Muscle of leg (tissue), 11 donors: ENCODE results near the gene MPO. TPM values are rescaled to one million over a fixed set of nuclear protein-coding genes. Genes with fewer than 3 reads are reported as not detected.

Experiments
- DNase-seq: peaks from one replicate; pipeline ENCODE4 v3.0.0; 2013
- H3K27ac ChIP-seq: one replicate; pipeline ENCODE4 v1.5.1; 2013; ENCODE audit warnings: mild to moderate bottlenecking, low read length, control low read depth
- H3K27me3 ChIP-seq: one replicate; pipeline ENCODE4 v1.6.1; 2013; ENCODE audit warnings: low read length; ENCODE audit not compliant: control insufficient read depth, insufficient read depth
- H3K36me3 ChIP-seq: one replicate; pipeline ENCODE4 v1.6.1; 2013; ENCODE audit warnings: low read length; ENCODE audit not compliant: control insufficient read depth, insufficient read depth
- H3K4me1 ChIP-seq: one replicate; pipeline ENCODE4 v1.6.1; 2013; ENCODE audit warnings: low read length; ENCODE audit not compliant: control insufficient read depth, insufficient read depth
- H3K4me3 ChIP-seq: one replicate; pipeline ENCODE4 v1.5.1; 2013; ENCODE audit warnings: low read length, control low read depth
- H3K9me3 ChIP-seq: replicated peaks from 2 replicates; pipeline ENCODE4 v1.6.1; 2013; ENCODE audit warnings: low read depth, low read length; ENCODE audit not compliant: control insufficient read depth
- WGBS: methylation state at CpG from one replicate; pipeline ENCODE4 v1.1.5; 2013; ENCODE audit warnings: missing lambda C conversion rate; ENCODE audit not compliant: insufficient coverage; 5-methylcytosine and 5-hydroxymethylcytosine counted together
- polyA plus RNA-seq, 8 donors: library from polyadenylated mRNA; unstranded; fragments of 120-200 nt; gene quantifications; one replicate each; pipeline versions ENCODE4 v1.2.1 to v1.2.3, GENCODE V29; 2013; ENCODE audit warnings: inconsistent platforms in 1 of 8, low replicate concordance in 1 of 8; ENCODE audit not compliant: insufficient read length in 8 of 8, insufficient read depth in 1 of 8
- total RNA-seq: library from RNA; stranded (reverse); fragments of 120-200 nt; gene quantifications from one replicate; pipeline ENCODE4 v1.2.4, GENCODE V29; 2013

Gene MPO
- total and polyA plus RNA-seq, 9 donors: 2.3 to 20.0 (median 10.8) TPM

DNA sequence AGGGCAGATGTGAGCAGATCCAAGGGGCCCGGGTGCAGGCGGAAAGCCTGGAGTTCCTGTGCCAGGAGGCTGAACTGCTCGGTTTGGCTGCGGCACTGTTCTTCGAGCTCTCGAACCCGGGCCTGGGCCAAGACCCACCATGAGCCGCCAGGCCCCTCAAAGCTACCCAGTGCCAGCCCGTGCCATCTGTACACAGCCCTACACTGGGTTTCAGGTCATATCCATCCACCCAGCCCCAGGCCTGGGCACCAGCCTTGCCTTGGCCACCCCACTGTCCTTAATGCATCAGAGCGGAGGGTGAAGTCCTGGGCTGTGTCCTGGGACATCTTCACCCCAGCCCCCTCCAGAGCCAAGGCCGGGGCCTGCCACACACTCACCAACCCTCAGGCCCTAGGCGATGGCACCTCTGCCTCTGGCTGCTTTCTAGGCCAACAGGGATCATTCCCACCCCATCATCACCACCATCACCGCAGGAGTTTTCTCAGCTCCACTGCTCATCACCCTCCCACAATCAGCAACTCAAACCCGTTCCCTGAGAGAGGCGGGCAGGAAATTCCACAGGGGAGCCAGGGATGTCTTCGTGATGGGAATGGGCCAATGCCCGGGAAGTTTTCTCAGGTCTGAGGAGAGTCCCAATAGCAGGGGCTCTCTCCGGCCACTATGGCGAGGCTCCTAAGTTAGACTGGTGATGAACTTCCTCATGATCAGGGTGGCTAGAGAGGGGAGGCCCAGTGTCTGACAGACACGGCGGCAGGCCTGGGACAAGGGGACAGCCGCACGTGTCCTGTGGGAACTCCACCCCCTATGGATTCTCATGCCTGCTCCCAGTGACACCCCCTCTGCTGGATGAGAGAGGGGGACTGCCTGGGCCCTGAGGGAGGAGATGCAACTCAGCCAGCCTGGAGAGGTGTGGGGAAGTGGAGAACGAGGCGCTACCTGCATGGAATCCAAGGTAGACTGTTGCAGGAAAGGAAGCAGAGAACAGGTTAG is 38.7 kb upstream of the MPO start:
- DNase-seq: no peak

DNA sequence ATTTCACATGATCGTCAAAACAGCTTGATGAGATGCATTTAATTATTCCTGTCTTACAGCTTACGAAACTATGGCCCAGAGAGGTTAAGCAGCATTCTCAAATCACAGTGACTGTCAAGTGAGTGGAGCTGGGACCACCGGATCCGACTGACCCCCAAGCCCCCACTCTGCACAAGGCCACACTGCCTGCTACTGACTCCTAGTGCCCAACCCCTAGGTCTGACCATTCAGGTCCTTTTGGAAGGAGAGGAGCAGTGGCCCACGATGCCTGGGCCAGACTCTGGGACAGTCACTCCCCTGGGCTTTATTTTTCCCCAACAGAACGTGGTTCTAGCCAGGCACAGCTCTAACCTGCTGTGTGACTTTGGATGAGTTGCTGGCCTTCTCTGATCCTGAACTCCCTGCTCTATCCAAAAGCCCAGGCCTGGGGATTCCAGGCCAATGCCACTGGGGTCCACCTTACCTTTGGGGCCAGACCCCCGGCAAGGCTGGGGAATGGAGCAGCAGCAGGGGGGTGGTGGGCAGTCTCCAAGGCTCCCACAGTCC is 38.0 kb upstream of the MPO start:
- no peaks in the 10 kb centered on the region for H3K9me3 ChIP-seq
- no peaks in the 10 kb centered on the region for H3K36me3 ChIP-seq
- H3K4me3 ChIP-seq: no peak overlapping the region
- H3K27me3 ChIP-seq: peaks cover 10% of the 10 kb centered on the region
- H3K4me1 ChIP-seq: no peaks in the 10 kb centered on the region
- no peak overlapping the region for H3K27ac ChIP-seq
- no peak for DNase-seq
- 76% methylated on average over 6 of the region's 7 CpGs for WGBS

More for the DNA sequence above, 38.7 kb upstream of the MPO start:
- no peak overlapping the region for H3K4me3 ChIP-seq
- H3K27me3 ChIP-seq: peaks cover 17% of the 10 kb centered on the region
- no peak overlapping the region for H3K27ac ChIP-seq
- H3K9me3 ChIP-seq: no peaks in the 10 kb centered on the region
- peaks cover 5% of the 10 kb centered on the region for H3K4me1 ChIP-seq
- 90% methylated on average over 17 of the region's 25 CpGs for WGBS
- H3K36me3 ChIP-seq: no peaks in the 10 kb centered on the region

DNA sequence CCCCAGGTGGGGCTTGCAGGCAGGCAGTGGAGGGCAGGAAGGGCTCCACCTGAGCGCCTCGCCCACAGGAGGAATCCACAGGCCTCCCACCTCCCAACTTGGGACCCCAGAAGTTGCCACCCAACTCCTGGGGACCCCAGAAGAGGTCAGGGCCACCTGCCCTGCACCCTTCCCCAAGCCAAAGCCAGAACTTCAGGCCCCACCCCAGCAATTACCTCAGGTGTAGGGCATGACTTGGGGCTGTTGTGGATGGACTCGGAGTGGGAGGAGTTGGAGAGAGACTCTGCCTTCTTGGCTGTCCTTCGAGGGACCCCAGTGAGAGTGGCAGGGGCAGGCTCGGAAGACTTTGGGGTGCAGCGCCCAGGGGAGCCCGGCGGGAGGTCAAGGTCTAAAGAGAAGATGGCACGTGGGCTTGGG is 37.3 kb upstream of the MPO start:
- Histone ChIP-seq H3K27ac (no peak overlapping the region), H3K4me1 (no peaks in the 10 kb centered on the region), H3K4me3 (no peak overlapping the region), H3K27me3 (peaks cover 4% of the 10 kb centered on the region), H3K36me3 (no peaks in the 10 kb centered on the region), H3K9me3 (no peaks in the 10 kb centered on the region)
- DNase-seq: no peak
- WGBS: 89% methylated on average over 7 of the region's 9 CpGs

DNA sequence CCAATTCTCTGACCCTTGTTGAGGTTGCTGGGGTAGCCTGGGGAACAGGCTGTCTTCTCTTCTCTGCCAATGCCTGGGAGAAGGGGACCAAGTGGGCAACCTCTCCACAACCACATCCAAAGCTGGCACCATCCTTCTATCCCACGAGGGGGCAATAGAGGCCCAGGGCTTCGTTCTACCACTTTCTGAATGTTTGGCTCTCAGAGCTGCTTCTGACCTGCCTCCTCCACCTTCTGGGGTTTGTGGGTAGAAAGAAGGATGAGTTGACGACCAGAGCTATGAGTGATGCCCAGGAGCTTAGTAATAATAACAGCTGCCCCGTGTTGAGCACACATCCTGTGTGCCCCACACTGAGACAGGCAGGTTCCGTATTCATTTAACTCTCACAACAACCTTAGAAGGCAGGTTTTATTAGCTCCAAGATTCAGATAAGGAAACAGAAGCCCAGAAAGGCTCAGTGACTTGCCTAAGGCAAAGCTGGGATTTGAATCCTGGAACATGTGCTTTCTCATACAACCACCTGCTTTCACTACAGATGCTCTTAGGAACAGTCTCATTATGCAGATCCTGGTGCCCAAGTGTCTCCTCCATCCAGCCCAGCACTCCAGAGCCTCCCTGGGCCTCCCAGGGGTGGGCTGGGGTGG is 36.8 kb upstream of the MPO start:
- Histone ChIP-seq H3K27me3 (no peaks in the 10 kb centered on the region), H3K4me1 (no peaks in the 10 kb centered on the region), H3K36me3 (no peaks in the 10 kb centered on the region), H3K27ac (no peak overlapping the region), H3K9me3 (no peaks in the 10 kb centered on the region), H3K4me3 (no peak overlapping the region)
- no peak for DNase-seq
- 80% methylated on average over 1 of the region's 5 CpGs for WGBS

DNA sequence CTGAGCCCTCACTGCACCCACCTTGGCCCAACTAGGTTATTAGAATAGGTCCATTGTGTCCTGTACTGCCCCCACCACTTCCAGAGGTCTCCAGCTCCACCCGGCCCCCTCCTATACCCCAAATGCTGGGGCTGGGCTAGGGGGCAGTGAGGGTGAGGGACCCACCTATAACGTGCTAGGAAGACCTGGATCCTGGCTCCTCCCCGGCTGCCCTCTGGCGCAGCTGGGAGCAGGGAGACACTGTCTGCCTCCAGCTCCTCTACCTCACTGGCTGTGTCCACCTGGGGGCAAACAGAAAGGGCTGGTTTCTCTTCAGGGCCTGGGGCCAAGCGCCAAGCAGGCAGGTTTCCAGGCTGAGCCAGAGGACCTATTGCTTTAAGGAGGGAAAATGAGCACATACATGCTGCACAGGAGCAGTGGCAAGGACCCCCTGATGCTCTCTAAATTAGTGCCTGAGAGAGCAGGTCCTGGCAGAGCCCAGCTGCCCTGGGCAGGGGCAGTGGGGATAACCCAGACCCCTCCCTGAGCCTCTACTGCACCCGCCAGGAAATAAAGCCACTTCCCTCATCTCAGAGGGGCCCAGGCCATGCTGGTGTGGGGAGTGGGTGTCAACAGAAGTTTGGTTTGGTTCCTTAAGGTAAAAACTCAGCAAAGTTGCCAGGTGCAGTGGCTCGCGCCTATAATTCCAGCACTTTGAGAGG is 35.7 kb upstream of the MPO start:
- no peak for DNase-seq
- no peaks in the 10 kb centered on the region for H3K36me3 ChIP-seq
- no peaks in the 10 kb centered on the region for H3K27me3 ChIP-seq
- no peaks in the 10 kb centered on the region for H3K9me3 ChIP-seq
- 77% methylated on average over 2 of the region's 8 CpGs for WGBS
- H3K4me1 ChIP-seq: no peaks in the 10 kb centered on the region
- no peak overlapping the region for H3K27ac ChIP-seq
- no peak overlapping the region for H3K4me3 ChIP-seq

DNA sequence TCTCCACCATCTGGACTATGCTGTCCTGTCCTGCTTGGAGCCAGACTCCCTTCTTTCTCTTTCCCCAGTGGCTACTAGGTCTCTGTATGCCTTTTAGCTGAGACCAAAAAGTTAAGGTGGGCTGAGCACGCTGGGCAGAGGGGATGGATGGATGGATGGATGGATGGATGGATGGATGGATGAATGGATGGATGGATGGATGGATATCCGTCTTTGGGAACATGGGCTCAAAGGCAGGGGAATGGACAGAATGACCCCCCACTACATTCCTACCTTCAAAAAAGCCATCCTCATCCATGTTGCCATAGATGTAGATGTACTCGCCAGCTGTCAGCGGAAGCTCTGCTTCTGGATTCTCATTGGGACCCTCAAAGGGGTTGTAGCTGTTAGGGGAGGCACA is 35.0 kb upstream of the MPO start:
- no peak overlapping the region for H3K27ac ChIP-seq
- no peaks in the 10 kb centered on the region for H3K4me1 ChIP-seq
- no peaks in the 10 kb centered on the region for H3K36me3 ChIP-seq
- H3K27me3 ChIP-seq: no peaks in the 10 kb centered on the region
- no peak for DNase-seq
- H3K4me3 ChIP-seq: no peak overlapping the region
- WGBS: no CpG with 5 or more reads among the region's 4 CpGs
- H3K9me3 ChIP-seq: no peaks in the 10 kb centered on the region

DNA sequence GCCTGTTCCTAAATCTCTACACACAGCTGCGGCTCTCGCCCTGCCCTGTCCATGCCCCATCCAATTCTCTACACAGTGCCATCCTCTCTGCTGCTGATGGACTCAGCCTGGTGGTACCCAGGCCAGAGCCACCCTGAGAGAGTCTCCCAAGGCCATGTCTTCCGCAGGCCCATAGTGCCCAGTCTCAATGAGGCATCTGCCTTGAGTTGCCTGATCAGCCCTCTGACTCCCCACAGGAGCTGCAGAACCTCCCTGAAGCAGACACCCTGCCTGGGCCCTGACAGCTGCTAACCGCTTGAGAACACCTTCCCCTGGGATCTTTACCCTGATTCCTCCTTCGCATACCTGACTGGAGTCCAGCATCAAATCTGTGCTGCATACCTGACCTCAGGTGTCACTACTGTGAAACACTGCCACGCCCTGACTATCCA is 34.6 kb upstream of the MPO start:
- Histone ChIP-seq H3K27ac (no peak overlapping the region), H3K4me1 (no peaks in the 10 kb centered on the region), H3K36me3 (no peaks in the 10 kb centered on the region), H3K27me3 (no peaks in the 10 kb centered on the region), H3K4me3 (no peak overlapping the region), H3K9me3 (no peaks in the 10 kb centered on the region)
- WGBS: 83% methylated on average over 6 of the region's 6 CpGs
- DNase-seq: no peak

DNA sequence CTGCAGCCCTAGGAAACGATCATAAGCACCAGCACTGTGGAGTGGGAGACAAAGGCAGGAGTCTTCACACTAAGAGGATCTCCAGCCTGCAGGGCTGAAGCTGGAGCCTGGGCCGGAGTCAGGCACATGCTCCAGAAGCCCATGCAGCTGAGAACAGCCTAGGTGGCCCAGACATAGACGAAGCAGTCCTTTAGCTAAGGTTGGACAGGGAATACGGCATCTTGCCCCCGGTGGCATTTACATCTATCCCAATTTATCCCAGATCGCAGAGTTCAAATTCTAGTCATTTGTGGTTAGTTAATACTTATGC is 33.9 kb upstream of the MPO start:
- no peaks in the 10 kb centered on the region for H3K27me3 ChIP-seq
- no peaks in the 10 kb centered on the region for H3K9me3 ChIP-seq
- no peaks in the 10 kb centered on the region for H3K4me1 ChIP-seq
- no peak for DNase-seq
- H3K4me3 ChIP-seq: no peak overlapping the region
- 82% methylated on average over 2 of the region's 6 CpGs for WGBS
- H3K36me3 ChIP-seq: no peaks in the 10 kb centered on the region
- no peak overlapping the region for H3K27ac ChIP-seq

DNA sequence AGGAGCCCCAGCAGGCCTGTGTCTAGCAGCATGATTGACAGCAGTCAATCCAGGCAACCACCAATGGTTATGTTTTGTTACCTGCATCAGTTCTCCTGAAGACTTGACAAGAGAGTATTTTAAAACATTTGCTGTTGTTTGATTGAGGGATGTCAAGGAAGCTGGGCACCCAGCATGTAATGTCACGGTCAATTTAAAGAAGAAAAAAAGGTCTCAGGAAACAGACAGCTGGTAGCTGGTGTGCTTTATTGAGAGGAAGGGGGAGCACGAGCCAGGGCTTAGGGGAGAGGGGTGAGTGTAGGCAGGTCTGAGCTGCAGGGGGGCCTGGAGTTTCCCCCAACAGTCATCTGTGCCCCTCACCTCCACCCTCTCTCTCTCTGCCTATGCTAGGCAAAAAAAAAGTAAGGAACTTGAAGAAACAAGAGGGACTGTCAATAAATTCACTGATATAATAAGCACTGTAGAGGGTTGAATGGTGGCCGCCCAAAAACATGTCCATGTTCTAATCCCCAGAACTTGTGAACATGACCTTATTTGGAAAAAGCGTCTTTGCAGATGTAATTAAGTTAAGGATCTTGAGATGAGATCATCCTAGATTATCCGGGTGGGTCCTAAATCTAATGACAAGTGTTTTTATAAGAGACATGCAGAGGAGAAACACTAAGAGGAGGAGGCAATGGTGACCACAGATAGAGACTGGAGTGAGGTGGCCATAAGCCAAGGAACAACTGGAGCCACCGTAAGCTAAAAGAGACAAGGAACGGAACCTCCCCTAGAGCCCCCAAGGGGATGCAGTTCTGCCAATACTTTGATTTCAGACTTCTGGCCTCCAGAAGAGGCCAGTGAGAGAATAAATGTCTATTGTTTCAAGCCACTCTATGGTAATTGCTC is 33.3 kb upstream of the MPO start:
- Histone ChIP-seq H3K27me3 (no peaks in the 10 kb centered on the region), H3K4me3 (no peak overlapping the region), H3K9me3 (no peaks in the 10 kb centered on the region), H3K4me1 (no peaks in the 10 kb centered on the region), H3K36me3 (no peaks in the 10 kb centered on the region), H3K27ac (no peak overlapping the region)
- no peak for DNase-seq
- 59% methylated on average over 5 of the region's 7 CpGs for WGBS
